CD4-positive, alpha-beta T cell treated with Interferon alpha-2 for 1 hour (primary cell): ENCODE measurements around the gene CFH.
"Not testable (repeated sequence)": the region's sequence is repeated elsewhere in the genome, so short reads cannot be mapped to it uniquely, and the experiment has no call there.

Source experiments
- DNase-seq, 2 donors: peaks; one replicate each; pipeline ENCODE4 v3.0.0-alpha.2; 2020 to 2022

Gene CFH

GRCh38 chr1:196773713-196774112 lies 121.9 kb downstream of the CFH start:
- no peak for DNase-seq

GRCh38 chr1:196774175-196774574 lies 122.3 kb downstream of the CFH start:
- DNase-seq: no peak

GRCh38 chr1:196774603-196775002 lies 122.8 kb downstream of the CFH start, which contains the start of gene CFHR3:
CFHR3 (plus strand) TSS chr1:196774840; CDS start chr1:196774887, 47 bp downstream.
- no peak for DNase-seq

DNA sequence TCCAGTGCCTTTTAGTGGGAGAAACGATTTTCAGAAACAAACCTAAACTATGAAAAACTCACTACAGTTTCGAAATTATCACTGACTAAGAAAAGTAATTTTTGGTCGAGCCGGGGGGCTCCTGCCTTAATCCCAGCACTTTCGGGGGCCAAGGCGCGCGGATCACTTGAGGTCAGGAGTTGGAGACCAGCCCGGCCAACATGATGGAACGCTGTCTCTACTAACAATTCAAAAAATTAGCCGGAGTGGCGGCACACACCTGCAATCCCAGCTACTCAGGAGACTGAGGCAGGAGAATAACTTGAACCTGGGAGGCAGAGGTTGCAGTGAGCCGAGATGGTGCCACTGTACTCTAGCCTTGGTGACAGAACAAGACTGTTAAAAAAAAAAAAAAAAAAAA lies 125.8 kb downstream of the CFH start:
- no peak for DNase-seq

- no peak for DNase-seq
These were observed 127.2 kb downstream of the CFH start for GRCh38 chr1:196779093-196779492.

- DNase-seq: not testable (repeated sequence)
These were observed 139.4 kb downstream of the CFH start for GRCh38 chr1:196791252-196791651.

GRCh38 chr1:196794103-196794502 lies 142.3 kb downstream of the CFH start:
- not testable (repeated sequence) for DNase-seq
